ENCODE measurements around the gene PRKRIP1.
"Not testable (repeated sequence)": the region's sequence is repeated elsewhere in the genome, so short reads cannot be mapped to it uniquely, and the experiment has no call there.

PRKRIP1 gene

GRCh38 chr7:102404005-102404861 is 8.1 kb downstream of the PRKRIP1 start:
- DNase-seq = no peak

DNA sequence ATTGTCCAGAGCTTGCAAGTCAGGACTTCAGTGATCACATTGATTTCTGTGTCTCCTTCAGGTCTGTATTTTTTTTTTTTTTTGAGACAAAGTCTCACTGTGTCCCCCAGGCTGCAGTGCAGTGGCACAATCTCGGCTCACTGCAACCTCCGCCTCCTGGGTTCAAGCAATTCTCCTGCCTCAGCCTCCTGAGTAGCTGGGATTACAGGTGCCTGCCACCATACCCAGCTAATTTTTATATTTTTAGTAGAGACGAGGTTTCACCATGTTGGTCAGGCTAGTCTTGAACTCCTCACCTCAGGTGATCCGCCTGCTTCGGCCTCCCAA is 8.7 kb downstream of the PRKRIP1 start:
- not testable (repeated sequence) for DNase-seq

DNA sequence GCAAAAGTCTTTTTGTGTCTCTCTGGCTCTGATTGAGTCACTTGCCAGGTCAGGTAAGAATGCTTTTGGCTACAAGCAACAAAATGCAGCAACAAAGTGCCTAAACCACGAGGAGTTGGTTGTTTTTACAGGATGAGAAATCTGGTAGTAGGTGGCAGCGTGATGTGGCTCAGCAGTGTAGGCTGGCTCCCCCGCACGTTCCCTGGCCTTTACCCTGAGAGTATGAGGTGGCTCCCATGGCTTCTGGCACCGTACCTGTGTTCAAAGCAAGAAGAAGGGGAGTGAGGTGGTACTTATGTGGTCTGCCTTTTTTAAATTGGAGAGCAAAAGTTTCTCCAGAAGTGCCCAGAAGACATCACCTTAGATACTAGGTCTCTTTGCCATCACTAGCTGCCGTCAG is 11.7 kb downstream of the PRKRIP1 start:
- no peak for DNase-seq

GRCh38 chr7:102408530-102408929 is 12.4 kb downstream of the PRKRIP1 start:
- DNase-seq = not testable (repeated sequence)

DNA sequence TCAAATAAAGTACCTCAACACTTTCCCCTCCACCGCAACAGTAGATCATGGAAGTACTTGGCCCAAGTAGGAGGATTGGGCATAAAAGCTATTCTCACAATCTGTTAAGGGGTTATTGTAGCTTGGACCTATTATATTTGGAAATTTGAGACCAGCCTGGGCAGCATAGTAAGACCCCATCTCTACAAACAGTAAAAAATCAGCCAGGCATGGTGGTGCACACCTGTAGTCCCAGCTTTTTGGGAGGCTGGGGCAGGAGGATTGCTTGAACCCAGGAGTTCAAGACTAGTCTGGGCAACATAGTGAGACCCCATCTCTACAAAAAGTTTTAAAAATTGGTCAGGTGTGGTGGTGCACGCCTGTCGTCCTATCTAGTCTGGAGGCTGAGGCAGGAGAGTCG is 13.2 kb downstream of the PRKRIP1 start:
- no peak for DNase-seq

- DNase-seq = no peak
These were observed 14.0 kb downstream of the PRKRIP1 start for GRCh38 chr7:102410123-102410522.

GRCh38 chr7:102410918-102411317 is 14.8 kb downstream of the PRKRIP1 start:
- DNase-seq = no peak

- DNase-seq = no peak
These were observed 16.4 kb downstream of the PRKRIP1 start for GRCh38 chr7:102412548-102412947.

GRCh38 chr7:102413091-102413490 is 16.9 kb downstream of the PRKRIP1 start:
- no peak for DNase-seq

GRCh38 chr7:102413611-102414010 is 17.4 kb downstream of the PRKRIP1 start:
- no peak for DNase-seq

GRCh38 chr7:102415685-102416225 is 19.6 kb downstream of the PRKRIP1 start:
- no peak for DNase-seq

- no peak for DNase-seq
These were observed 20.2 kb downstream of the PRKRIP1 start for GRCh38 chr7:102416406-102416805.

DNA sequence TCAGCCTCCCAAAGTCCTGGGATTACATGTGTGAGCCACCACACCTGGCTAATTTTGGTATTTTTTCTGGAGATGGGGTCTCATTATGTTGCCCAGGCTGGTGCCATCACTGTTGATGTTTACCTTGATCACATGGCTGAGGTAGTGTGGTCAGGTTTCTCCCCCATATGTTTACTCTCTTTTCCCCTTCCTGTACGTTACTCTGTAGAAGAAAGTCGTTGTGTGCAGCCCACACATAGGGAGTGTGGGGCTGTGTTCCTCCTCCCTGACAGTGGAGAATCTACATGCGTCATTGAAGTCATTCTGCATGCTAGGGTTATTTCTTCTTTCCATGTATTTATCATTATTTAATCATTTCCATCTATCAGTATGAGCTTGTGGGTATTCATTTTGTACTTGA is 20.9 kb downstream of the PRKRIP1 start:
- no peak for DNase-seq

DNA sequence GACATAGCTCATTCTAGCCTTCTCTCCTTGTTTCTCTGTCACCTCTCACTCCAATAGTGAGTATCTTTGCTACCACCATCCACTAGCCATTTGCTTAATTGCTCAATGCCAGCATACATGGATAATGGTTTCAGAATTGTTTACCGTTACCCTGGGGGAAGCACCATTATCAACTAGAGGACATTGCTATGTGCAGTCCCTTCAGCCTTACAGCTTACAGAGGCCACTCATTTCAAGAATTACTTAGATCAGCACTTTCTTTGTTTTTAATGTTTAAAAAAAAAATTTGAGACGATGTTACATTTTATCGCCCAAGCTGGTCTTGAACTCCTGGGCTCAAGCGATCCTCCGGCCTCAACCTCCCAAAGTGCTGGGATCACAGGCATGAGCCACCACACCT is 22.4 kb downstream of the PRKRIP1 start:
- no peak for DNase-seq

GRCh38 chr7:102421706-102422240 is 25.6 kb downstream of the PRKRIP1 start:
- DNase-seq = no peak

GRCh38 chr7:102424129-102424551 is 28.0 kb downstream of the PRKRIP1 start:
- DNase-seq = no peak

GRCh38 chr7:102424787-102425218 is 28.6 kb downstream of the PRKRIP1 start:
- no peak for DNase-seq

DNA sequence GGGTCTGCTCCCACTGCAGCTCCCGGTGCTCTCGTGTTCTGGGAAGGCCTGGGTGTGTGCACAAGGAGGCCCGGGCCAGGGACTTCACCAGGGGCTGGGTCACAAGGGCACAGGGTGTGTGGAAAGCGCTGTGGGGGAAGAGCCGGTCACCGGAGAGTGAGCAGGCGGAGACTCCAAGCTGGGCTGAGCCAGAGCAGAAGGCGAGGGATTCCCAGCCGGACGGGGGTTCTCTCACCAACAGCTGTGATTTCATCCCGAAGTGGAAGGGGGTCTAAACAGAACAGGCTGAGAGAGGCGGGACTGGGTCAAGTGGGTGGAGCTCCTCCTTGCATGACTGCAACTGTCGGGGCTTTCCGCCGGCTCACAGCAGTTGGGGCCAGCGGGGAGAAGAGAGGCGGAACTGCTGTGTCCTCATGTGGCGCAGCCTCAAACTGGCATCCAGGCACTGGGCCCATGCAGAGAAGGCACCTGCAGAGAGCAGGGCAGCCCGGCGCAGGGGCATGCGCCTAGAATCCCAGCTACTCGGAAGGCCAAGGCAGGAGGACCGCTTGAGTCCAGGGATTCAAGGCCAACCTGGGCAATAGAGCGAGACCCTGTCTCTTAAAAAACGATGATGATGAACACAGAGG is 29.6 kb downstream of the PRKRIP1 start:
- DNase-seq = no peak

DNA sequence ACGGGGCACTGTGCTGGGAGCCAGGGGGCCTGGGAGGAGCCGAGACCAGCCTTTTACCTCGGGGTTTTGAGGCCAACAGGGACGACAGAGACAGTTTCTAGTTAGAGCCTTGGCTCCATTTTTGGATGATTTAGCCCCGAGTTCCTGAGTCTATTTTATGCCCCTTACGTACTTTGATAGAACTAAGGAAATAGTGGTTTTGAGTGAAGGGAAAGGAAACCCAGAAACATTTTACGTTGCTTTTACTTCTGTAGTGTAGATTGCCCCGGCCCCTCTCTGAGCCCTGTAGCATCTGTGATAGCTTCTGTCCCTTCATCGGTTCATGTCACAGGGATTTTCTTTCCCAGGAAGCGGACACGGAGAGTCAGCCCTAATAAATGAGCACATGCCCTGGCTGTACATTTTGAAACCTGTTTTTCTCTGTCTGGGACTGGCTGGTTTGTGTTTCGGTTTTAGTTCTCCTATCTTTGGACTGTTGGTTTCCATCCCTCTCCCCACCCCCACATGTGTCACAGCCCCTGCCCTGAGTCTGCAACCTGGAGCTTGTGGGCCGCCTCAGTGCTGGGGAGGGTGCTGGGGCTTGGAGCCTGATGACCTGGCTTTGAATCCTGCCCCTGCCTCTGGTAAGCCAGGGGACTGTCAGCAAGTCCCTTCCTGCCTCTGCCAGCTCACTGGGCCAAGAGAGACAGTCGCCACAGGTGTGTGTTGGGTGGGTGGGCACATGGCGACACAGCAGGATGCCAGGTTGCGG is 30.3 kb downstream of the PRKRIP1 start:
- DNase-seq = no peak

- DNase-seq = no peak
These were observed 30.8 kb downstream of the PRKRIP1 start for GRCh38 chr7:102427019-102427405.

- DNase-seq = no peak
These were observed 33.2 kb downstream of the PRKRIP1 start for GRCh38 chr7:102429141-102429899.

DNA sequence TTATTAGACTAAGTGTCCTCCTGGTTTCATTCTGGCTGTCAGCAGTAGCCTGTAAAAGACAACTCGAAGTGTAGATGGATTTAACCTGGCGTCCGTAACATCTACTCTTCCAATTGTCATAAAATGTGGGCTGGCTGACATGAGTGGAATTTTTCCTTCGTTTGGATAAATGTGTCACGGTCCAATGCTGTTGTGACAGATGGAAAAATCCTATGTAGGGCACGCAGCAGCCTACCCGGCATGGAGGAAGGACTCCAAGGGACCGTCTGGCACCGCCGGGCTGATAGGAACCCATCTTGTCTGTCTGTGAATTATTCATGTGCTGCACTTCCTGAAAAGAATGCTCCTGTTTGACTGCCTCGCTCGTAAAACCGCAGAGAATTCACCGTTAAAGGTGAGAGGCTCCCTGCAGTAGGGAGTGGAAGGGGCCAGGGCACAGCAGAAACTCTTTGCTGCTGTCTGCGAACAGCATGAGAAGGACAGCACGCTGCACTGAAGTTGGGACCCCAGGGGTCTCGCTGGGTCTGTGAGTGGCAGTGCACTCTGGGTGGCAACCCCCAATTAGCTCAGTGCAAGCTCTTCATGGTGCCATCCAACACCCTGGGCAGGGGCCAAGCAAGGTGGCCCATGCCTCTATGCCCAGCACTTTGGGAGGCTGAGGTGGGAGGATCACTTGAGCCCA is 35.6 kb downstream of the PRKRIP1 start:
- DNase-seq = no peak

Data from GOT3 (cell line).